WTC11 (cell line): Measurements from ENCODE around the gene MBOAT1.

ENCODE experiments used
- CTCF ChIP-seq: fragments of 200-600 bp; IDR thresholded peaks from 2 replicates; pipeline ENCODE4 v1.8.0; 2022; ENCODE audit warnings: antibody characterized with exemption
- ESRRA ChIP-seq: sonication (generic); formaldehyde crosslinking; IDR thresholded peaks from 2 replicates; pipeline ENCODE4 v1.8.1; 2022; ENCODE audit warnings: mild to moderate bottlenecking, missing genetic modification reagents, borderline replicate concordance
- SMAD4 ChIP-seq: sonication (generic); formaldehyde crosslinking; IDR thresholded peaks from 2 replicates; pipeline ENCODE4 v1.8.0; 2022; ENCODE audit warnings: mild to moderate bottlenecking, missing genetic modification reagents
- SP1 ChIP-seq: sonication (generic); formaldehyde crosslinking; conservative IDR thresholded peaks from 2 replicates; pipeline ENCODE4 v1.8.1; 2022; ENCODE audit warnings: missing genetic modification reagents
- ZBTB43 ChIP-seq: sonication (generic); formaldehyde crosslinking; IDR thresholded peaks from 2 replicates; pipeline ENCODE4 v1.8.1; 2023; ENCODE audit warnings: mild to moderate bottlenecking, missing genetic modification reagents
- TF ChIP-seq, protein P1 (sequence below): sonication (generic); formaldehyde crosslinking; IDR thresholded peaks from 2 replicates; pipeline ENCODE4 v1.8.1; 2023; ENCODE audit warnings: mild to moderate bottlenecking, missing genetic modification reagents
- TF ChIP-seq, protein P2 (sequence below): sonication (generic); formaldehyde crosslinking; IDR thresholded peaks from 2 replicates; pipeline ENCODE4 v1.8.0; 2022; ENCODE audit warnings: mild to moderate bottlenecking, missing genetic modification reagents
- TF ChIP-seq, protein P3 (sequence below): sonication (generic); formaldehyde crosslinking; IDR thresholded peaks from 2 replicates; pipeline ENCODE4 v1.8.1; 2022; ENCODE audit warnings: missing genetic modification reagents, borderline replicate concordance

- TF ChIP-seq, protein P1, sequence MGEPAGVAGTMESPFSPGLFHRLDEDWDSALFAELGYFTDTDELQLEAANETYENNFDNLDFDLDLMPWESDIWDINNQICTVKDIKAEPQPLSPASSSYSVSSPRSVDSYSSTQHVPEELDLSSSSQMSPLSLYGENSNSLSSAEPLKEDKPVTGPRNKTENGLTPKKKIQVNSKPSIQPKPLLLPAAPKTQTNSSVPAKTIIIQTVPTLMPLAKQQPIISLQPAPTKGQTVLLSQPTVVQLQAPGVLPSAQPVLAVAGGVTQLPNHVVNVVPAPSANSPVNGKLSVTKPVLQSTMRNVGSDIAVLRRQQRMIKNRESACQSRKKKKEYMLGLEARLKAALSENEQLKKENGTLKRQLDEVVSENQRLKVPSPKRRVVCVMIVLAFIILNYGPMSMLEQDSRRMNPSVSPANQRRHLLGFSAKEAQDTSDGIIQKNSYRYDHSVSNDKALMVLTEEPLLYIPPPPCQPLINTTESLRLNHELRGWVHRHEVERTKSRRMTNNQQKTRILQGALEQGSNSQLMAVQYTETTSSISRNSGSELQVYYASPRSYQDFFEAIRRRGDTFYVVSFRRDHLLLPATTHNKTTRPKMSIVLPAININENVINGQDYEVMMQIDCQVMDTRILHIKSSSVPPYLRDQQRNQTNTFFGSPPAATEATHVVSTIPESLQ (CRISPR knock-in tag) = no peak
- TF ChIP-seq SMAD4 (CRISPR knock-in tag) = no peak
- no peak for TF ChIP-seq SP1 (CRISPR knock-in tag)
- TF ChIP-seq, protein P2, sequence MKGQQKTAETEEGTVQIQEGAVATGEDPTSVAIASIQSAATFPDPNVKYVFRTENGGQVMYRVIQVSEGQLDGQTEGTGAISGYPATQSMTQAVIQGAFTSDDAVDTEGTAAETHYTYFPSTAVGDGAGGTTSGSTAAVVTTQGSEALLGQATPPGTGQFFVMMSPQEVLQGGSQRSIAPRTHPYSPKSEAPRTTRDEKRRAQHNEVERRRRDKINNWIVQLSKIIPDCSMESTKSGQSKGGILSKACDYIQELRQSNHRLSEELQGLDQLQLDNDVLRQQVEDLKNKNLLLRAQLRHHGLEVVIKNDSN (CRISPR knock-in tag) = no peak
- no peak for TF ChIP-seq CTCF
- TF ChIP-seq, protein P3, sequence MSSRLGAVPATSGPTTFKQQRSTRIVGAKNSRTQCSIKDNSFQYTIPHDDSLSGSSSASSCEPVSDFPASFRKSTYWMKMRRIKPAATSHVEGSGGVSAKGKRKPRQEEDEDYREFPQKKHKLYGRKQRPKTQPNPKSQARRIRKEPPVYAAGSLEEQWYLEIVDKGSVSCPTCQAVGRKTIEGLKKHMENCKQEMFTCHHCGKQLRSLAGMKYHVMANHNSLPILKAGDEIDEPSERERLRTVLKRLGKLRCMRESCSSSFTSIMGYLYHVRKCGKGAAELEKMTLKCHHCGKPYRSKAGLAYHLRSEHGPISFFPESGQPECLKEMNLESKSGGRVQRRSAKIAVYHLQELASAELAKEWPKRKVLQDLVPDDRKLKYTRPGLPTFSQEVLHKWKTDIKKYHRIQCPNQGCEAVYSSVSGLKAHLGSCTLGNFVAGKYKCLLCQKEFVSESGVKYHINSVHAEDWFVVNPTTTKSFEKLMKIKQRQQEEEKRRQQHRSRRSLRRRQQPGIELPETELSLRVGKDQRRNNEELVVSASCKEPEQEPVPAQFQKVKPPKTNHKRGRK (CRISPR knock-in tag) = no peak
- no peak for TF ChIP-seq ESRRA (CRISPR knock-in tag)
- TF ChIP-seq ZBTB43 (CRISPR knock-in tag) = no peak
Measured at GRCh38 chr6:20207088-20207418, 5.2 kb downstream of the MBOAT1 start.
